RCC 7860 (cell line): ENCODE measurements around the gene SBF2.
"Not testable (repeated sequence)": the region's sequence is repeated elsewhere in the genome, so short reads cannot be mapped to it uniquely, and the experiment has no call there.

Experiments used
- DNase-seq: peaks from one replicate; pipeline ENCODE4 v3.0.0-alpha.2; 2015; ENCODE audit warnings: low spot score
- FAIRE-seq: peaks from 2 replicates; lab custom pipeline; 2012; peaks lifted over from hg19 to GRCh38; lab: Jason Lieb, UNC

SBF2 gene

GRCh38 chr11:10272132-10272531 is 21.9 kb downstream of the SBF2 start:
- FAIRE-seq (no peak), DNase-seq (no peak)

- DNase-seq (no peak), FAIRE-seq (no peak)
These were observed 25.1 kb downstream of the SBF2 start for GRCh38 chr11:10268746-10269488.

- DNase-seq (no peak), FAIRE-seq (no peak)
These were observed 26.2 kb downstream of the SBF2 start for GRCh38 chr11:10267821-10268220.

- FAIRE-seq (no peak), DNase-seq (no peak)
These were observed 28.1 kb downstream of the SBF2 start for GRCh38 chr11:10265936-10266335.

GRCh38 chr11:10264716-10265115 is 29.3 kb downstream of the SBF2 start:
- DNase-seq, FAIRE-seq: not testable (repeated sequence)

- FAIRE-seq = no peak
- peak; percentile 11 for DNase-seq
These were observed 30.1 kb downstream of the SBF2 start for GRCh38 chr11:10263929-10264328.

- no peak for DNase-seq
- FAIRE-seq = peak; percentile 20
These were observed 32.2 kb downstream of the SBF2 start for GRCh38 chr11:10261821-10262220.

- FAIRE-seq (no peak), DNase-seq (no peak)
These were observed 36.5 kb downstream of the SBF2 start for GRCh38 chr11:10257478-10257877.

GRCh38 chr11:10255388-10256125 is 38.5 kb downstream of the SBF2 start:
- DNase-seq = no peak
- FAIRE-seq = peak; percentile 17

GRCh38 chr11:10249448-10250131 is 44.4 kb downstream of the SBF2 start:
- DNase-seq = peak; percentile 10
- not testable (repeated sequence) for FAIRE-seq

GRCh38 chr11:10247011-10247410 is 47.0 kb downstream of the SBF2 start:
- FAIRE-seq (no peak), DNase-seq (no peak)

- no peak for DNase-seq
- no peak for FAIRE-seq
These were observed 50.0 kb downstream of the SBF2 start for GRCh38 chr11:10243896-10244575.

GRCh38 chr11:10236840-10237239 is 57.2 kb downstream of the SBF2 start:
- DNase-seq = no peak
- FAIRE-seq = no peak

GRCh38 chr11:10233581-10233980 is 60.4 kb downstream of the SBF2 start:
- DNase-seq (peak; percentile 57), FAIRE-seq (no peak)

GRCh38 chr11:10232756-10233155 is 61.3 kb downstream of the SBF2 start:
- FAIRE-seq = no peak
- DNase-seq = no peak

GRCh38 chr11:10231803-10232202 is 62.2 kb downstream of the SBF2 start:
- not testable (repeated sequence) for DNase-seq, FAIRE-seq

- DNase-seq (no peak), FAIRE-seq (no peak)
These were observed 68.5 kb downstream of the SBF2 start for GRCh38 chr11:10225553-10225952.

GRCh38 chr11:10222399-10222798 is 71.6 kb downstream of the SBF2 start:
- FAIRE-seq = no peak
- DNase-seq = no peak

GRCh38 chr11:10221342-10221741 is 72.7 kb downstream of the SBF2 start:
- DNase-seq (no peak), FAIRE-seq (no peak)

GRCh38 chr11:10211470-10211869 is 82.5 kb downstream of the SBF2 start:
- FAIRE-seq (no peak), DNase-seq (no peak)

GRCh38 chr11:10209326-10209725 is 84.7 kb downstream of the SBF2 start:
- no peak for DNase-seq
- no peak for FAIRE-seq
